Fibroblast of gingiva (primary cell): ENCODE results near the gene CLIP3.
"Not testable (repeated sequence)": the region's sequence is repeated elsewhere in the genome, so short reads cannot be mapped to it uniquely, and the experiment has no call there.

Source experiments
- DNase-seq: peaks from one replicate; pipeline ENCODE4 v3.0.0-alpha.2; 2011; ENCODE audit warnings: low read depth

The CLIP3 gene

DNA sequence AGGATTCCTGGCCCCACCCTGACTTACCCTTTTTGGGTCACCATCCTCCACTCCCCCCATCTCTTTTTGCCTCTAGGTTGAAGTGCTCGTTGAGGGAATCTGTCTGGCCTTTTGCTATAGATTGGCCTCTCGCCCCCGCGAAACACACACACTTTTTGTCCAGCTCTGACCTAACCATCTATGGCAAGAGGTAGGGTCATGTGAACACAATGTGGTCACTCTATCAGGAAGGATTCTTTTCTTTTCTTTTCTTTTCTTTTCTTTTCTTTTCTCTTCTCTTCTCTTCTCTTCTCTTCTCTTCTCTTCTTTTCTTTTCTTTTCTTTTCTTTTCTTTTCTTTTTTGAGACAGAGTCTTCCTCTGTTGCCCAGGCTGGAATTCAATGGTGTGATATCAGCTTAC lies 51.7 kb downstream of the CLIP3 start:
- DNase-seq, result not testable (repeated sequence)

GRCh38 chr19:35978832-35979365 lies 53.8 kb downstream of the CLIP3 start:
- no peak for DNase-seq

- no peak for DNase-seq
These were observed 54.4 kb downstream of the CLIP3 start for GRCh38 chr19:35978271-35978670.

GRCh38 chr19:35977446-35978222 lies 55.0 kb downstream of the CLIP3 start:
- DNase-seq, result no peak

GRCh38 chr19:35975608-35976214 lies 57.0 kb downstream of the CLIP3 start:
- DNase-seq, result no peak

DNA sequence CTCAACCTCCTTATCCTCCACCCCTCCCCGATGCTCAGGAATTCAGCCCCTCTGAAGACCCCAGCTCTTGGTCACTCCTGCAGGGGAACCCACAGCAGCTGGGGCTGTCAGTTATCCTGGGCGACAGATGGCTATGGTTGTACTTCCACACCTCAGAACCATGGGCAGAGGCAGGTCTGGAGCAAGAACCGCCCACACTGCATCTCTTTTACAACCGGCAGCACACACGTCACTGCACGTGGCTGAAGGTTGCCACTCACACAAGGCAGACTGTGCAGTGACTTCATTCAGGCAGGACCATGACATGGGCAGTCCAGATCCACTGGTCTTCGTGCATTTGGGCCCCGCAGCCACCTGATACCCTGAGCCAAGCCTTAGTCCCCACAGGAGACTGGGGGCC lies 59.2 kb downstream of the CLIP3 start:
- DNase-seq, result no peak

DNA sequence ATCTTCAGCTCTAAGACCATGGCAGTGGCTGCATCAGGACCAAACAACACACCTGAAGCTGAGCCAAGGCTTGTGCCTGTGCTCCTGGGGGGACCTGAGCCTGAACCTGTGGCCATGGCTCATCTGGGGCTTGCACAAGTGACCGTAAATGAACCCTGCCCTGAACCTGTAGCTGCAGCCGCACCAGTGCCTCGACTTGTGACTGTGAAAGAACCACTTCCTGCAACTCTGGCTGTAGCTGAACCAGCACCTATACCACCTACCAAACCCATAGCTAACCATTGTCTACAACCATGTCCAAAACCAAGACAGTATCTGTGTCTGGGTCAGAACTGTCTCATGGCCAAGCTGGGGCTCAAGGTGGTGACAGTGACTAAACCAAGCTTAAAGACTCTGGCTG lies 65.9 kb downstream of the CLIP3 start:
- no peak for DNase-seq
